ENCODE results near the gene MAP3K5. TPM values are rescaled to one million over a fixed set of nuclear protein-coding genes. Genes with fewer than 3 reads are reported as not detected.

The MAP3K5 gene
- total and polyA plus RNA-seq, 2 of the 8 experiments (the other 6 are each of a cell fraction or from before 2014, with no cell fraction given), result 0.63 to 2.6 TPM

DNA sequence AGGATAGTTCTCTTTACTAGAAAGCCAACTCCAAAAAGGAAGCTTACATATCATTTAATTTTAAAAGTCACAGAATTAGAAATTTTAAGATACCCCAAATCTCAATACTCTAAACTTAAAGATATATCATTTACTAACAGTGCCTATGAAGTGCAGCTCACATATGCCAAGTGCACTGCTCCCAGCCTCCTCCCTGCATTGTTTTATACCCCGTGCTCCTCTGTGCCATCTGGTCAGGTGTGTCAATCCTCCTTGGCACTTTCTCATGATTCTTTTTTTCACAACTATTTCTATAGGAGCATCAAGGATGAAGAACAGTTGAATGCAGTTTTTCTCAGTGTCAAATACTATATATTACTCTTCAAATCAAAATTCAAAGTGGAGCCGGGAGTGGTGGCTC lies 250.9 kb downstream of the MAP3K5 start (continued):
- TF ChIP-seq BCL11A (IDR thresholded peaks at IDR 0.05; ENCODE audit: low read depth in 2 of 2, low read length in 2 of 2), result no peak
- no peak for TF ChIP-seq SUZ12 (IDR thresholded peaks at IDR 0.05; ENCODE audit: low read length)
- TF ChIP-seq YY1 (IDR thresholded peaks at IDR 0.05; ENCODE audit: low read depth, low read length), result no peak
- no peak for TF ChIP-seq NANOG (IDR thresholded peaks at IDR 0.05; ENCODE audit: insufficient read depth, low read depth, low read length, poor library complexity, severe bottlenecking)
- TF ChIP-seq EGR1 (IDR thresholded peaks at IDR 0.05; ENCODE audit: borderline replicate concordance, low read depth, low read length), result no peak
- TF ChIP-seq, protein P1, sequence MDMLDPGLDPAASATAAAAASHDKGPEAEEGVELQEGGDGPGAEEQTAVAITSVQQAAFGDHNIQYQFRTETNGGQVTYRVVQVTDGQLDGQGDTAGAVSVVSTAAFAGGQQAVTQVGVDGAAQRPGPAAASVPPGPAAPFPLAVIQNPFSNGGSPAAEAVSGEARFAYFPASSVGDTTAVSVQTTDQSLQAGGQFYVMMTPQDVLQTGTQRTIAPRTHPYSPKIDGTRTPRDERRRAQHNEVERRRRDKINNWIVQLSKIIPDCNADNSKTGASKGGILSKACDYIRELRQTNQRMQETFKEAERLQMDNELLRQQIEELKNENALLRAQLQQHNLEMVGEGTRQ (IDR thresholded peaks at IDR 0.05; ENCODE audit: low read length), result no peak
- no peak for TF ChIP-seq KDM4A (IDR thresholded peaks at IDR 0.05; ENCODE audit: low read depth, low read length, severe bottlenecking)
- no peak for TF ChIP-seq CHD1 (IDR thresholded peaks at IDR 0.05; ENCODE audit: low read depth, low read length)

Measured in H1 (cell line).